K562 (cell line): ENCODE data around the gene COQ3. TPM values are rescaled to one million over a fixed set of nuclear protein-coding genes. Genes with fewer than 3 reads are reported as not detected.

ENCODE experiments used
- ATAC-seq: fragments of 200-7000 bp; cut with Tn5 transposase; 3 replicates; pipeline ENCODE4 v1.9.1; 2020; ENCODE audit warnings: moderate library complexity
- BruUV-seq: library from RNA; stranded (reverse); fragments of 400-500 nt; replicated peaks from 2 replicates; lab custom pipeline; 2021; lab: Mats Ljungman, UMichigan
- CTCF ChIA-PET: fragments of 300-600 bp; formaldehyde crosslinking; extraction: SDS; loops from one replicate; lab custom pipeline; 2021; ENCODE audit warnings: low intra/inter-chr PET ratio; lab: Yijun Ruan, JAX
- POLR2A ChIA-PET: fragments of 300-600, 350-650 bp; sonication (Branson Sonifier 250); formaldehyde crosslinking; extraction: SDS; loops from one replicate; lab custom pipeline; 2021; ENCODE audit warnings: antibody characterized with exemption, inconsistent platforms; lab: Yijun Ruan, JAX
- DNase-seq, 4 experiments: peaks; one replicate each; pipeline versions ENCODE4 v3.0.0 to v3.0.0-alpha.2; 2011 to 2018; ENCODE audit warnings: low spot score in 3 of 4, mixed read lengths in 3 of 4; ENCODE audit errors: extremely low read depth in 1 of 4
- FAIRE-seq: peaks from 2 replicates; lab custom pipeline; 2011; peaks lifted over from hg19 to GRCh38; lab: Jason Lieb, UNC
- H2AFZ ChIP-seq: 2 replicates; pipeline ENCODE4 v1.6.0; 2011; ENCODE audit warnings: low read depth, low read length, control low read depth, inconsistent platforms
- H3K27ac ChIP-seq: fragments of 200-600 bp; 3 replicates; pipeline ENCODE4 v1.8.0; 2011; ENCODE audit warnings: low read depth, mild to moderate bottlenecking, control low read depth, inconsistent platforms, low read length, moderate library complexity, mixed read lengths; ENCODE audit errors: extremely low read depth
- H3K27me3 ChIP-seq, 2 experiments: fragments of 300-600 bp in 1 of 2; 2 replicates in 1 of 2; 3 replicates in 1 of 2; pipeline versions ENCODE4 v1.6.0 to v1.8.0; 2011; ENCODE audit warnings: inconsistent platforms in 2 of 2, low read length in 2 of 2, mild to moderate bottlenecking in 1 of 2, mixed read lengths in 1 of 2, moderate library complexity in 1 of 2; ENCODE audit not compliant: control insufficient read depth in 2 of 2, insufficient read depth in 2 of 2
- H3K36me3 ChIP-seq: fragments of 300-600 bp; 3 replicates; pipeline ENCODE4 v1.8.0; 2011; ENCODE audit warnings: mild to moderate bottlenecking, low read length, inconsistent platforms; ENCODE audit not compliant: control insufficient read depth, insufficient read depth
- H3K4me1 ChIP-seq, 2 experiments: fragments of 200-600 bp in 1 of 2; replicated peaks in 1 of 2; 2 replicates in 1 of 2; 3 replicates in 1 of 2; pipeline versions ENCODE4 v1.5.1 to v1.8.0; 2011; ENCODE audit warnings: inconsistent platforms in 2 of 2, low read length in 2 of 2, mild to moderate bottlenecking in 1 of 2, mixed read lengths in 1 of 2, moderate library complexity in 1 of 2; ENCODE audit not compliant: control insufficient read depth in 2 of 2, insufficient read depth in 2 of 2
- H3K4me2 ChIP-seq: 2 replicates; pipeline ENCODE4 v1.6.1; 2011; ENCODE audit warnings: low read length, control low read depth, inconsistent platforms, mixed read lengths; ENCODE audit not compliant: insufficient read depth
- H3K4me3 ChIP-seq: fragments of 200-600 bp; sonication (generic), shearing (Covaris generic); 2 replicates; pipeline ENCODE4 v1.5.1; 2016; ENCODE audit warnings: control low read depth, inconsistent platforms
- H3K79me2 ChIP-seq: fragments of 200-600 bp; 3 replicates; pipeline ENCODE4 v1.8.0; 2011; ENCODE audit warnings: low read length, inconsistent platforms; ENCODE audit not compliant: control insufficient read depth, insufficient read depth
- H3K9ac ChIP-seq, 2 experiments: 2 replicates each; pipeline versions ENCODE4 v1.6.0 to v1.6.1; 2011; ENCODE audit warnings: low read depth in 2 of 2, low read length in 2 of 2, control low read depth in 1 of 2, inconsistent platforms in 1 of 2, mild to moderate bottlenecking in 1 of 2, mixed read lengths in 1 of 2; ENCODE audit not compliant: insufficient read depth in 1 of 2
- H3K9me1 ChIP-seq: one replicate; pipeline ENCODE4 v1.6.0; 2011; ENCODE audit warnings: inconsistent platforms, mild to moderate bottlenecking, low read length, moderate library complexity; ENCODE audit not compliant: control insufficient read depth, insufficient read depth
- H3K9me3 ChIP-seq: replicated peaks from 2 replicates; pipeline ENCODE4 v1.5.1; 2011; ENCODE audit warnings: low read depth, low read length, inconsistent platforms; ENCODE audit not compliant: control insufficient read depth, insufficient read depth
- H4K20me1 ChIP-seq: replicated peaks from 2 replicates; pipeline ENCODE4 v1.6.1; 2011; ENCODE audit warnings: low read length, inconsistent platforms, mixed read lengths; ENCODE audit not compliant: control insufficient read depth, insufficient read depth
- ATF1 ChIP-seq, 2 experiments: fragments of 450-650 bp in 1 of 2; IDR thresholded peaks; 2 replicates each; pipeline ENCODE4 v1.6.1; 2016; ENCODE audit warnings: missing compliant biosample characterization in 1 of 2, missing genetic modification characterization in 1 of 2
- DDX20 ChIP-seq: fragments of 450-650 bp; IDR thresholded peaks from 2 replicates; pipeline ENCODE4 v1.6.1; 2016; ENCODE audit warnings: missing genetic modification characterization, low read depth, mild to moderate bottlenecking, missing compliant biosample characterization, moderate library complexity
- EWSR1 ChIP-seq: fragments of 450-650 bp; IDR thresholded peaks from 2 replicates; pipeline ENCODE4 v1.6.1; 2018; ENCODE audit warnings: borderline replicate concordance, mild to moderate bottlenecking, low read depth, moderate library complexity; ENCODE audit not compliant: partially characterized antibody
- FUS ChIP-seq: fragments of 200-400 bp; formaldehyde crosslinking; optimal IDR thresholded peaks from 2 replicates; pipeline ENCODE3; 2017; ENCODE audit warnings: low read depth, low read length
- MYNN ChIP-seq, 2 experiments: sonication (generic); formaldehyde crosslinking in 1 of 2; IDR thresholded peaks; 2 replicates each; pipeline versions ENCODE4 v1.5.0 to v1.6.1; 2016 to 2020; ENCODE audit warnings: antibody characterized with exemption in 1 of 2, missing genetic modification reagents in 1 of 2
- SAFB ChIP-seq: fragments of 200-400 bp; formaldehyde crosslinking; IDR thresholded peaks from 2 replicates; pipeline ENCODE4 v1.6.1; 2017; ENCODE audit warnings: low read depth, low read length, borderline replicate concordance
- ZNF184 ChIP-seq: sonication (generic); formaldehyde crosslinking; IDR thresholded peaks from 2 replicates; pipeline ENCODE4 v1.5.0; 2020; ENCODE audit warnings: missing genetic modification reagents
- ZNF644 ChIP-seq: fragments of 200-800 bp; sonication (Bioruptor generic); IDR thresholded peaks from 2 replicates; pipeline ENCODE4 v1.6.1; 2016; ENCODE audit warnings: low read depth, missing genetic modification characterization, missing compliant biosample characterization
- WGBS: fragments of 100-300 bp; shearing (Covaris generic); methylation state at CpG from one replicate; pipeline ENCODE4 v1.1.6; 2016; ENCODE audit warnings: low coverage, mixed read lengths; ENCODE audit not compliant: insufficient coverage; ENCODE audit errors: missing lambda C conversion rate; 5-methylcytosine and 5-hydroxymethylcytosine counted together
- in situ Hi-C: fragments of 300-500 bp; cut with MboI; formaldehyde crosslinking; loops from 4 replicates; pipeline ENCODE4 v1.15.0; 2018; ENCODE audit warnings: inconsistent platforms, mixed read lengths
- intact Hi-C: fragments of 100-400 bp; cut with micrococcal nuclease; formaldehyde crosslinking; loops from 2 replicates; pipeline ENCODE4 v1.14.2; 2022
- polyA plus RNA-seq, 8 experiments: library from polyadenylated mRNA; depleted of rRNA in 4 of 8; stranded (reverse) in 5 of 8; unstranded in 3 of 8; fragments of >200 nt; fragmentation: Nextera tagmentation in 2 of 8; fragmentation: Illumina TruSeq in 1 of 8; extraction: Ambion mirVana in 2 of 8; extraction: Trizol in 1 of 8; gene quantifications; 2 replicates each; pipeline versions ENCODE4 v1.2.1 to v1.2.3, GENCODE V29; 2011 to 2014; ENCODE audit warnings: inconsistent platforms in 1 of 8, missing spikeins in 1 of 8
- total RNA-seq, 7 experiments: library from RNA; depleted of rRNA in 6 of 7; stranded (reverse); fragments of >200 nt in 6 of 7; fragmentation: Illumina TruSeq in 2 of 7; extraction: Trizol in 2 of 7; gene quantifications; 2 replicates each; pipeline versions ENCODE4 v1.2.1 to v1.2.3, GENCODE V29; 2011 to 2021; ENCODE audit warnings: low replicate concordance in 1 of 7
- TF ChIP-seq, protein P1 (sequence below): sonication (generic); formaldehyde crosslinking; IDR thresholded peaks from 2 replicates; pipeline ENCODE4 v1.8.1; 2023; ENCODE audit warnings: mild to moderate bottlenecking, missing genetic modification reagents
- TF ChIP-seq, protein P2 (sequence below), 2 experiments: fragments of 450-650 bp in 1 of 2; sonication (generic) in 1 of 2; formaldehyde crosslinking in 1 of 2; IDR thresholded peaks; 2 replicates each; pipeline versions ENCODE4 v1.7.1 to v1.9.0; 2016 to 2022; ENCODE audit warnings: inconsistent platforms in 1 of 2, mild to moderate bottlenecking in 1 of 2, missing genetic modification reagents in 1 of 2
- TF ChIP-seq, protein P3 (sequence below): sonication (generic); formaldehyde crosslinking; IDR thresholded peaks from 2 replicates; pipeline ENCODE4 v1.9.0; 2022; ENCODE audit warnings: mild to moderate bottlenecking, missing genetic modification reagents

Gene COQ3
- total and polyA plus RNA-seq, 9 of the 15 experiments (the other 6 are each of a cell fraction or from before 2014, with no cell fraction given) = 16.9 to 137 (median 33.9) TPM

DNA sequence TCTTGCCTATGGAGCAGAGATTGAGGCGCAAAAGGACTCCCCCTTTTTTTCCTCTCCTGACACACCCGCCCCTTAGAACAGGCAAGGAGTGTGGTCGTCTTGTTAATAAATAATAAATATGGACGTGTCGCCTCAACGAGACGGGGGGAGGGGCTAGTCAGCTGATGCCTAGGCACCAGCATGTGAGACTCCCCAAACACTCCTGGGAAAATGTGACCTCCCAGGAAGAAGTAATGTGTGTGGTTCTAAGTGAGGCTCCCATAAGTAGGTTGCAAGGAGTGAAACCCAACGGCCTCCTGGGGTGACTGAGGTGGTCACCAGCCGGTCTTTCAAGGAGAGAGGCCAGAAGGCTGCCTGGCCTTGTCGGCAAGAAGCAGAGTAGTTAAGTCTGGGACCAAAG, 43.4 kb downstream of the COQ3 start:
- H3K9me1 ChIP-seq = no peaks in the 10 kb centered on the region
- no peaks in the 10 kb centered on the region for H3K9me3 ChIP-seq
- no peak for DNase-seq
- H4K20me1 ChIP-seq = no peaks in the 10 kb centered on the region; the same call in 1 of the 2 replicates
- no peak overlapping the region for H3K27ac ChIP-seq
- CTCF ChIA-PET = no interaction called here
- no peak overlapping the region for H3K4me3 ChIP-seq
- no peak for ATAC-seq
- BruUV-seq = no TSS peak
- H3K9ac ChIP-seq = no peak overlapping the region
- no peaks in the 10 kb centered on the region for H3K79me2 ChIP-seq
- H2AFZ ChIP-seq = no peak overlapping the region
- peaks cover 21 to 43% of the 10 kb centered on the region in 2 experiments; a peak in 4 of 5 replicates for H3K27me3 ChIP-seq
- intact Hi-C loops = no loop called here
- POLR2A ChIA-PET = no interaction called here
- no peaks in the 10 kb centered on the region for H3K36me3 ChIP-seq
- peaks cover 0 to 13% of the 10 kb centered on the region in 2 experiments; a peak in 2 of 5 replicates for H3K4me1 ChIP-seq
- no peak for FAIRE-seq
- WGBS = 15% methylated on average over 10 of the region's 10 CpGs
- H3K4me2 ChIP-seq = no peak overlapping the region
- in situ Hi-C loops = no loop called here
- TF ChIP-seq FUS (no peak), DDX20 (no peak), ATF1 (CRISPR knock-in tag; IDR thresholded peaks at IDR 0.05) (no peak), ATF1 (tag; IDR thresholded peaks at IDR 0.05) (no peak), ZNF184 (CRISPR knock-in tag) (no peak), SAFB (no peak), EWSR1 (no peak), MYNN (IDR thresholded peaks at IDR 0.05) (no peak), MYNN (CRISPR knock-in tag; IDR thresholded peaks at IDR 0.05) (no peak), ZNF644 (tag) (no peak)
- TF ChIP-seq, protein P1, sequence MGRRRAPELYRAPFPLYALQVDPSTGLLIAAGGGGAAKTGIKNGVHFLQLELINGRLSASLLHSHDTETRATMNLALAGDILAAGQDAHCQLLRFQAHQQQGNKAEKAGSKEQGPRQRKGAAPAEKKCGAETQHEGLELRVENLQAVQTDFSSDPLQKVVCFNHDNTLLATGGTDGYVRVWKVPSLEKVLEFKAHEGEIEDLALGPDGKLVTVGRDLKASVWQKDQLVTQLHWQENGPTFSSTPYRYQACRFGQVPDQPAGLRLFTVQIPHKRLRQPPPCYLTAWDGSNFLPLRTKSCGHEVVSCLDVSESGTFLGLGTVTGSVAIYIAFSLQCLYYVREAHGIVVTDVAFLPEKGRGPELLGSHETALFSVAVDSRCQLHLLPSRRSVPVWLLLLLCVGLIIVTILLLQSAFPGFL = no peak
- TF ChIP-seq, protein P2, sequence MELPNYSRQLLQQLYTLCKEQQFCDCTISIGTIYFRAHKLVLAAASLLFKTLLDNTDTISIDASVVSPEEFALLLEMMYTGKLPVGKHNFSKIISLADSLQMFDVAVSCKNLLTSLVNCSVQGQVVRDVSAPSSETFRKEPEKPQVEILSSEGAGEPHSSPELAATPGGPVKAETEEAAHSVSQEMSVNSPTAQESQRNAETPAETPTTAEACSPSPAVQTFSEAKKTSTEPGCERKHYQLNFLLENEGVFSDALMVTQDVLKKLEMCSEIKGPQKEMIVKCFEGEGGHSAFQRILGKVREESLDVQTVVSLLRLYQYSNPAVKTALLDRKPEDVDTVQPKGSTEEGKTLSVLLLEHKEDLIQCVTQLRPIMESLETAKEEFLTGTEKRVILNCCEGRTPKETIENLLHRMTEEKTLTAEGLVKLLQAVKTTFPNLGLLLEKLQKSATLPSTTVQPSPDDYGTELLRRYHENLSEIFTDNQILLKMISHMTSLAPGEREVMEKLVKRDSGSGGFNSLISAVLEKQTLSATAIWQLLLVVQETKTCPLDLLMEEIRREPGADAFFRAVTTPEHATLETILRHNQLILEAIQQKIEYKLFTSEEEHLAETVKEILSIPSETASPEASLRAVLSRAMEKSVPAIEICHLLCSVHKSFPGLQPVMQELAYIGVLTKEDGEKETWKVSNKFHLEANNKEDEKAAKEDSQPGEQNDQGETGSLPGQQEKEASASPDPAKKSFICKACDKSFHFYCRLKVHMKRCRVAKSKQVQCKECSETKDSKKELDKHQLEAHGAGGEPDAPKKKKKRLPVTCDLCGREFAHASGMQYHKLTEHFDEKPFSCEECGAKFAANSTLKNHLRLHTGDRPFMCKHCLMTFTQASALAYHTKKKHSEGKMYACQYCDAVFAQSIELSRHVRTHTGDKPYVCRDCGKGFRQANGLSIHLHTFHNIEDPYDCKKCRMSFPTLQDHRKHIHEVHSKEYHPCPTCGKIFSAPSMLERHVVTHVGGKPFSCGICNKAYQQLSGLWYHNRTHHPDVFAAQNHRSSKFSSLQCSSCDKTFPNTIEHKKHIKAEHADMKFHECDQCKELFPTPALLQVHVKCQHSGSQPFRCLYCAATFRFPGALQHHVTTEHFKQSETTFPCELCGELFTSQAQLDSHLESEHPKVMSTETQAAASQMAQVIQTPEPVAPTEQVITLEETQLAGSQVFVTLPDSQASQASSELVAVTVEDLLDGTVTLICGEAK (IDR thresholded peaks at IDR 0.05) = no peak
- TF ChIP-seq, protein P2 (CRISPR knock-in tag; IDR thresholded peaks at IDR 0.05) = no peak
- TF ChIP-seq, protein P3, sequence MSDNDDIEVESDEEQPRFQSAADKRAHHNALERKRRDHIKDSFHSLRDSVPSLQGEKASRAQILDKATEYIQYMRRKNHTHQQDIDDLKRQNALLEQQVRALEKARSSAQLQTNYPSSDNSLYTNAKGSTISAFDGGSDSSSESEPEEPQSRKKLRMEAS (CRISPR knock-in tag) = no peak
